Heart left ventricle (tissue), 13 donors: ENCODE measurements around the gene SRGAP2.
"Not testable (repeated sequence)": the region's sequence is repeated elsewhere in the genome, so short reads cannot be mapped to it uniquely, and the experiment has no call there.

Source experiments
- POLR2A ChIP-seq, 2 donors: fragments of 450-650 bp; IDR thresholded peaks; one replicate each; pipeline ENCODE4 v1.6.1; 2017; ENCODE audit warnings: antibody characterized with exemption in 2 of 2, mild to moderate bottlenecking in 2 of 2, moderate library complexity in 2 of 2
- TF ChIP-seq, protein P1 (sequence below), 12 donors: fragments of 200-600 bp; sonication (generic) in 4 of 12; IDR thresholded peaks; one replicate each; pipeline versions ENCODE4 v1.5.0 to v1.8.0; 2018 to 2022; ENCODE audit warnings: antibody characterized with exemption in 12 of 12, mild to moderate bottlenecking in 5 of 12
- donor health status: ischemic (EF 13 %, LVEDD 7.1; RV severe dilation, severe dysfunction).
- donor health status: DM: no; HTN: yes; CAD: no.
- donor health status: DM: no; HTN: no; CAD: no.
- donor health status: ischemic (EF 25% LVEDD 6.9; RV normal size, moderate dysfunction).
- donor health status: ischemic (EF 25% LVEDD 5.7; RV mildly dilated, moderate dysfunction).
- donor health status: ischemic (EF 35%, LVEDD 5.7; RV mildly dilated, moderate dysfunction).
- donor health status: nonischemic (EF 11% LVEDD 7.7; RV severe dilation, severe dysfunction).
- donor health status: DM: yes; HTN: yes; CAD: no.
- donor health status: PGD.
- donor health status: ischemic (EF 29% LVEDD 5.4; RV normal size, mild dysfunction).
- donor health status: nonischemic (EF 23%, LVEDD 6.1; RV moderate dilation, normal function).

DNA sequence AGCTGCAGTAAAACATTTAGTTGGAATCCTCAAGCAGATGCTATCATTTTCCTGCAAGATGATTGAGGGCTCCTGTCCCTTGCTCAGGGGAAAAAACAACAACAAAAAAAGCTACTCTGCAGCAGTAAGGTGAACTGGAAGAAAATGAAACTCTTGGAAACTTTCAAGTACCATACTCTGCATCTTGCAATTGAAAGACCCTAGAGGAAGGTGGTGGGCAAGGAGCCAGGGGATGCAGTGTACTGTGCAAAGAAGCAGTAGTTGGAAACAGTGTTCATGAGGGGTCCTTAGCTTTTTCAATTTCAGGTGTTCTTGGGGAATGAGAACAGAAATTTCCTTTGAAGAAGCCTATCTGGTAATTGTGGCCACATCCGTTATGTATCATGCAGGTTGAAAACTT, 7.5 kb downstream of the SRGAP2 start:
- TF ChIP-seq, protein P1, sequence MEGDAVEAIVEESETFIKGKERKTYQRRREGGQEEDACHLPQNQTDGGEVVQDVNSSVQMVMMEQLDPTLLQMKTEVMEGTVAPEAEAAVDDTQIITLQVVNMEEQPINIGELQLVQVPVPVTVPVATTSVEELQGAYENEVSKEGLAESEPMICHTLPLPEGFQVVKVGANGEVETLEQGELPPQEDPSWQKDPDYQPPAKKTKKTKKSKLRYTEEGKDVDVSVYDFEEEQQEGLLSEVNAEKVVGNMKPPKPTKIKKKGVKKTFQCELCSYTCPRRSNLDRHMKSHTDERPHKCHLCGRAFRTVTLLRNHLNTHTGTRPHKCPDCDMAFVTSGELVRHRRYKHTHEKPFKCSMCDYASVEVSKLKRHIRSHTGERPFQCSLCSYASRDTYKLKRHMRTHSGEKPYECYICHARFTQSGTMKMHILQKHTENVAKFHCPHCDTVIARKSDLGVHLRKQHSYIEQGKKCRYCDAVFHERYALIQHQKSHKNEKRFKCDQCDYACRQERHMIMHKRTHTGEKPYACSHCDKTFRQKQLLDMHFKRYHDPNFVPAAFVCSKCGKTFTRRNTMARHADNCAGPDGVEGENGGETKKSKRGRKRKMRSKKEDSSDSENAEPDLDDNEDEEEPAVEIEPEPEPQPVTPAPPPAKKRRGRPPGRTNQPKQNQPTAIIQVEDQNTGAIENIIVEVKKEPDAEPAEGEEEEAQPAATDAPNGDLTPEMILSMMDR (IDR thresholded peaks at IDR 0.05) = not testable (repeated sequence)
- not testable (repeated sequence) for TF ChIP-seq POLR2A (IDR thresholded peaks at IDR 0.05)
